WTC11 (cell line): Measurements from ENCODE around the gene CDC20B. TPM values are rescaled to one million over a fixed set of nuclear protein-coding genes. Genes with fewer than 3 reads are reported as not detected.

ENCODE experiments used
- ATAC-seq: fragments of 200-7000 bp; cut with Tn5 transposase; 2 replicates; pipeline ENCODE4 v1.10.0; 2021; ENCODE audit warnings: mild to moderate bottlenecking, moderate library complexity
- CTCF ChIA-PET: fragments of 300-600 bp; sonication (Branson Sonifier 250); formaldehyde crosslinking; loops from one replicate; lab custom pipeline; 2021; ENCODE audit warnings: antibody characterized with exemption; lab: Charles Lee
- POLR2A ChIA-PET: fragments of 350-600 bp; sonication (Branson Sonifier 250); formaldehyde crosslinking; loops from one replicate; lab custom pipeline; 2021; ENCODE audit warnings: antibody characterized with exemption; lab: Charles Lee
- DNase-seq: peaks from one replicate; pipeline ENCODE4 v3.0.0; 2021; ENCODE audit warnings: low spot score
- H3K27ac Mint-ChIP-seq: 2 replicates; pipeline ENCODE4 v1.8.0; 2021; ENCODE audit warnings: mixed read lengths
- H3K27me3 Mint-ChIP-seq: 2 replicates; pipeline ENCODE4 v1.8.0; 2021; ENCODE audit warnings: low read depth, mild to moderate bottlenecking, moderate library complexity, mixed read lengths
- H3K36me3 Mint-ChIP-seq: 2 replicates; pipeline ENCODE4 v1.8.0; 2021; ENCODE audit warnings: mixed read lengths
- H3K4me1 Mint-ChIP-seq: 2 replicates; pipeline ENCODE4 v1.8.0; 2022; ENCODE audit warnings: mixed read lengths
- H3K4me3 Mint-ChIP-seq: 2 replicates; pipeline ENCODE4 v1.8.0; 2021; ENCODE audit warnings: mild to moderate bottlenecking, moderate library complexity, mixed read lengths
- H3K9me3 Mint-ChIP-seq: 2 replicates; pipeline ENCODE4 v1.8.0; 2021; ENCODE audit warnings: mixed read lengths
- CREB1 ChIP-seq: sonication (generic); formaldehyde crosslinking; IDR thresholded peaks from 2 replicates; pipeline ENCODE4 v1.8.0; 2023; ENCODE audit warnings: mild to moderate bottlenecking, missing genetic modification reagents
- ELF4 ChIP-seq: sonication (generic); formaldehyde crosslinking; IDR thresholded peaks from 2 replicates; pipeline ENCODE4 v1.8.1; 2022; ENCODE audit warnings: low read depth, mild to moderate bottlenecking, moderate library complexity, missing genetic modification reagents
- ETV6 ChIP-seq: sonication (generic); formaldehyde crosslinking; IDR thresholded peaks from 2 replicates; pipeline ENCODE4 v1.8.1; 2022; ENCODE audit warnings: mild to moderate bottlenecking, missing genetic modification reagents
- NFATC4 ChIP-seq: fragments of 250-450 bp; sonication (Bioruptor Pico); IDR thresholded peaks from 2 replicates; pipeline ENCODE4 v1.9.0; 2021; ENCODE audit warnings: mild to moderate bottlenecking
- PRRX2 ChIP-seq: fragments of 250-450 bp; sonication (Bioruptor Pico); IDR thresholded peaks from 2 replicates; pipeline ENCODE4 v1.8.0; 2021; ENCODE audit warnings: mild to moderate bottlenecking
- SP1 ChIP-seq: sonication (generic); formaldehyde crosslinking; conservative IDR thresholded peaks from 2 replicates; pipeline ENCODE4 v1.8.1; 2022; ENCODE audit warnings: missing genetic modification reagents
- ZNF232 ChIP-seq: sonication (generic); formaldehyde crosslinking; IDR thresholded peaks from 2 replicates; pipeline ENCODE4 v1.8.0; 2022; ENCODE audit warnings: mild to moderate bottlenecking, missing genetic modification reagents
- ZNF423 ChIP-seq: fragments of 250-450 bp; sonication (Bioruptor Pico); IDR thresholded peaks from 2 replicates; pipeline ENCODE4 v2.1.2; 2022; ENCODE audit warnings: mild to moderate bottlenecking, moderate library complexity
- total RNA-seq: library from RNA; stranded (reverse); gene quantifications from 3 replicates; pipeline ENCODE4 v1.2.3, GENCODE V29; 2021
- TF ChIP-seq, protein P1 (sequence below): sonication (generic); formaldehyde crosslinking; IDR thresholded peaks from 2 replicates; pipeline ENCODE4 v1.8.1; 2022; ENCODE audit warnings: mild to moderate bottlenecking, moderate library complexity, missing genetic modification reagents
- TF ChIP-seq, protein P2 (sequence below): sonication (generic); formaldehyde crosslinking; IDR thresholded peaks from 2 replicates; pipeline ENCODE4 v1.8.0; 2022; ENCODE audit warnings: mild to moderate bottlenecking, missing genetic modification reagents
- TF ChIP-seq, protein P3 (sequence below): sonication (generic); formaldehyde crosslinking; conservative IDR thresholded peaks from 2 replicates; pipeline ENCODE4 v1.8.1; 2023; ENCODE audit warnings: mild to moderate bottlenecking, low read depth, missing genetic modification reagents, moderate library complexity
- TF ChIP-seq, protein P4 (sequence below): sonication (generic); formaldehyde crosslinking; IDR thresholded peaks from 2 replicates; pipeline ENCODE4 v1.8.1; 2022; ENCODE audit warnings: missing genetic modification reagents, borderline replicate concordance
- TF ChIP-seq, protein P5 (sequence below): sonication (generic); formaldehyde crosslinking; IDR thresholded peaks from 2 replicates; pipeline ENCODE4 v1.8.1; 2023; ENCODE audit warnings: mild to moderate bottlenecking, missing genetic modification reagents, moderate library complexity
- TF ChIP-seq, protein P6 (sequence below): sonication (generic); formaldehyde crosslinking; IDR thresholded peaks from 2 replicates; pipeline ENCODE4 v1.8.0; 2023; ENCODE audit warnings: missing genetic modification reagents
- TF ChIP-seq, protein P7 (sequence below): fragments of 250-450 bp; sonication (Bioruptor Pico); IDR thresholded peaks from 2 replicates; pipeline ENCODE4 v1.9.0; 2021; ENCODE audit warnings: mild to moderate bottlenecking, borderline replicate concordance
- TF ChIP-seq, protein P8 (sequence below): fragments of 250-450 bp; sonication (Bioruptor Pico); IDR thresholded peaks from 2 replicates; pipeline ENCODE4 v1.9.0; 2021; ENCODE audit warnings: mild to moderate bottlenecking
- TF ChIP-seq, protein P9 (sequence below): fragments of 250-450 bp; sonication (Bioruptor Pico); IDR thresholded peaks from 2 replicates; pipeline ENCODE4 v1.9.0; 2021; ENCODE audit warnings: mild to moderate bottlenecking

The CDC20B gene
- total RNA-seq, 1 experiment from 2014 or later, result not detected

DNA sequence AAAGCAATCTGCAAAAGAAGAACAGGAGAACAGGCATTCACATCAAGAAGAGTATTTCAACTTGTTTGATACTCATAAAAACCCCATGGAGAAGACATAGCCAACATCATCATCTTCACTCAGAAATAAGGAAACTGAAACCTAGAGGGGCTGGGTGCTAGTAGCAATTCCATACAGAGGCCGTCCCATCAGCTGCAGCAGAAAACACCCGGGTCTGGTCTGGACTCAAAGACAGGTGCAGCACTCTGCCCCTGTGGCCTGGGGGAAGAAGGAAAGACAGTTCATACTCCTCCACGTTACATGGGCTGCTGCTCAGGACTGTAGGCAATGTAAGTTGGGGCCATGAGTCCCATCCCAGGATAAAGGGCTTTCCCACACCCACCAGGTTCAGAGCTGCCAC is 58.9 kb downstream of the CDC20B start (continued):
- TF ChIP-seq, protein P1, sequence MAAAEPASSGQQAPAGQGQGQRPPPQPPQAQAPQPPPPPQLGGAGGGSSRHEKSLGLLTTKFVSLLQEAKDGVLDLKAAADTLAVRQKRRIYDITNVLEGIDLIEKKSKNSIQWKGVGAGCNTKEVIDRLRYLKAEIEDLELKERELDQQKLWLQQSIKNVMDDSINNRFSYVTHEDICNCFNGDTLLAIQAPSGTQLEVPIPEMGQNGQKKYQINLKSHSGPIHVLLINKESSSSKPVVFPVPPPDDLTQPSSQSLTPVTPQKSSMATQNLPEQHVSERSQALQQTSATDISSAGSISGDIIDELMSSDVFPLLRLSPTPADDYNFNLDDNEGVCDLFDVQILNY, result no peak
- no peak for TF ChIP-seq CREB1 (CRISPR knock-in tag)

DNA sequence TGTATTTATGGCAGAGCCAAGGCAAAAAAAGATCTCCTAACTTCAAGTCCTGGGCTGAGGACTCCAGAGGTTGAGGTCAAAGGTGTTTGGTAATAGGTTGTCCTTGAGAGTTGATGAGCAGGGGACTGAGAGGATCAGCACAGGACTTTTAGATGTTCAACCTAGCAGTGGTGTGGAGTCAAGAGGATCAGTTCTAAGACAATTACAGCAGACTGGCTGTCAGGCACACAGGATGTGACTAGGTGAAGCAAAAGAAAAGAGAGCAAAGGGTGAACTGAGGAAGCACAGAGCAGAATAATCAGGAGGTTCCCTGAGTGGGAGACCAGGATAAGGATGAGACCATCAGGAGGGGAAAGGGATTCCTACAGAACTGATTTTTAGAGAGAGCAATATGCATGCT is 59.6 kb downstream of the CDC20B start:
- Mint-ChIP-seq H3K27ac (no peak overlapping the region), H3K36me3 (no peaks in the 10 kb centered on the region), H3K4me3 (no peak overlapping the region), H3K27me3 (no peaks in the 10 kb centered on the region; the same call in none of the 2 replicates), H3K9me3 (peaks cover 7% of the 10 kb centered on the region), H3K4me1 (peaks cover 10% of the 10 kb centered on the region)
- no peak for ATAC-seq
- CTCF ChIA-PET, result no interaction called here
- POLR2A ChIA-PET, result no interaction called here
- TF ChIP-seq ETV6, result no peak
- no peak for TF ChIP-seq ZNF232
- TF ChIP-seq, protein P2, sequence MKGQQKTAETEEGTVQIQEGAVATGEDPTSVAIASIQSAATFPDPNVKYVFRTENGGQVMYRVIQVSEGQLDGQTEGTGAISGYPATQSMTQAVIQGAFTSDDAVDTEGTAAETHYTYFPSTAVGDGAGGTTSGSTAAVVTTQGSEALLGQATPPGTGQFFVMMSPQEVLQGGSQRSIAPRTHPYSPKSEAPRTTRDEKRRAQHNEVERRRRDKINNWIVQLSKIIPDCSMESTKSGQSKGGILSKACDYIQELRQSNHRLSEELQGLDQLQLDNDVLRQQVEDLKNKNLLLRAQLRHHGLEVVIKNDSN (CRISPR knock-in tag), result no peak
- TF ChIP-seq ELF4 (CRISPR knock-in tag), result no peak
- no peak for TF ChIP-seq PRRX2 (CRISPR knock-in tag)
- TF ChIP-seq, protein P1, result no peak
- TF ChIP-seq, protein P3, sequence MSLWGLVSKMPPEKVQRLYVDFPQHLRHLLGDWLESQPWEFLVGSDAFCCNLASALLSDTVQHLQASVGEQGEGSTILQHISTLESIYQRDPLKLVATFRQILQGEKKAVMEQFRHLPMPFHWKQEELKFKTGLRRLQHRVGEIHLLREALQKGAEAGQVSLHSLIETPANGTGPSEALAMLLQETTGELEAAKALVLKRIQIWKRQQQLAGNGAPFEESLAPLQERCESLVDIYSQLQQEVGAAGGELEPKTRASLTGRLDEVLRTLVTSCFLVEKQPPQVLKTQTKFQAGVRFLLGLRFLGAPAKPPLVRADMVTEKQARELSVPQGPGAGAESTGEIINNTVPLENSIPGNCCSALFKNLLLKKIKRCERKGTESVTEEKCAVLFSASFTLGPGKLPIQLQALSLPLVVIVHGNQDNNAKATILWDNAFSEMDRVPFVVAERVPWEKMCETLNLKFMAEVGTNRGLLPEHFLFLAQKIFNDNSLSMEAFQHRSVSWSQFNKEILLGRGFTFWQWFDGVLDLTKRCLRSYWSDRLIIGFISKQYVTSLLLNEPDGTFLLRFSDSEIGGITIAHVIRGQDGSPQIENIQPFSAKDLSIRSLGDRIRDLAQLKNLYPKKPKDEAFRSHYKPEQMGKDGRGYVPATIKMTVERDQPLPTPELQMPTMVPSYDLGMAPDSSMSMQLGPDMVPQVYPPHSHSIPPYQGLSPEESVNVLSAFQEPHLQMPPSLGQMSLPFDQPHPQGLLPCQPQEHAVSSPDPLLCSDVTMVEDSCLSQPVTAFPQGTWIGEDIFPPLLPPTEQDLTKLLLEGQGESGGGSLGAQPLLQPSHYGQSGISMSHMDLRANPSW (CRISPR knock-in tag), result no peak
- TF ChIP-seq, protein P4, sequence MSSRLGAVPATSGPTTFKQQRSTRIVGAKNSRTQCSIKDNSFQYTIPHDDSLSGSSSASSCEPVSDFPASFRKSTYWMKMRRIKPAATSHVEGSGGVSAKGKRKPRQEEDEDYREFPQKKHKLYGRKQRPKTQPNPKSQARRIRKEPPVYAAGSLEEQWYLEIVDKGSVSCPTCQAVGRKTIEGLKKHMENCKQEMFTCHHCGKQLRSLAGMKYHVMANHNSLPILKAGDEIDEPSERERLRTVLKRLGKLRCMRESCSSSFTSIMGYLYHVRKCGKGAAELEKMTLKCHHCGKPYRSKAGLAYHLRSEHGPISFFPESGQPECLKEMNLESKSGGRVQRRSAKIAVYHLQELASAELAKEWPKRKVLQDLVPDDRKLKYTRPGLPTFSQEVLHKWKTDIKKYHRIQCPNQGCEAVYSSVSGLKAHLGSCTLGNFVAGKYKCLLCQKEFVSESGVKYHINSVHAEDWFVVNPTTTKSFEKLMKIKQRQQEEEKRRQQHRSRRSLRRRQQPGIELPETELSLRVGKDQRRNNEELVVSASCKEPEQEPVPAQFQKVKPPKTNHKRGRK (CRISPR knock-in tag), result no peak
- TF ChIP-seq, protein P5, sequence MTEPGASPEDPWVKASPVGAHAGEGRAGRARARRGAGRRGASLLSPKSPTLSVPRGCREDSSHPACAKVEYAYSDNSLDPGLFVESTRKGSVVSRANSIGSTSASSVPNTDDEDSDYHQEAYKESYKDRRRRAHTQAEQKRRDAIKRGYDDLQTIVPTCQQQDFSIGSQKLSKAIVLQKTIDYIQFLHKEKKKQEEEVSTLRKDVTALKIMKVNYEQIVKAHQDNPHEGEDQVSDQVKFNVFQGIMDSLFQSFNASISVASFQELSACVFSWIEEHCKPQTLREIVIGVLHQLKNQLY (CRISPR knock-in tag), result no peak
- TF ChIP-seq CREB1 (CRISPR knock-in tag), result no peak
- TF ChIP-seq, protein P6, sequence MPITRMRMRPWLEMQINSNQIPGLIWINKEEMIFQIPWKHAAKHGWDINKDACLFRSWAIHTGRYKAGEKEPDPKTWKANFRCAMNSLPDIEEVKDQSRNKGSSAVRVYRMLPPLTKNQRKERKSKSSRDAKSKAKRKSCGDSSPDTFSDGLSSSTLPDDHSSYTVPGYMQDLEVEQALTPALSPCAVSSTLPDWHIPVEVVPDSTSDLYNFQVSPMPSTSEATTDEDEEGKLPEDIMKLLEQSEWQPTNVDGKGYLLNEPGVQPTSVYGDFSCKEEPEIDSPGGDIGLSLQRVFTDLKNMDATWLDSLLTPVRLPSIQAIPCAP (CRISPR knock-in tag), result no peak
- no peak for DNase-seq

DNA sequence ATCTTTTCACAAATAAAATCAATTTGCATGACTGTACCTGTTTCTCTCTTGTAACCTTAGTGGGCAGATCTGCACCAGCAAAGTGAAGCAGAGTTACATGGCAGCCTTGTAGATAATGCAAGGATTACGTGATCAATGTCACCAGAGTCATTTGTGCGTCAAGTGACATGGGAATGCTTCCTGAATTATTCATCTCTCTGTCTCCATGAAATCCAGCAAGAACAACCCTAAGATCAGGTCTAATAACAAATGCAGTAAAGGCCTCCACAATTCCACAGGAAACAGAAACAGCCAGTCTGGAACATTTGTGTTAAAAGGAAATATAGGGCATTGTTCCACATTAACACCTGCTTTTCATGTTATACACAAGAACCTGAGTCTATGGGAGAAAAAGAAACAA is 62.8 kb downstream of the CDC20B start:
- Mint-ChIP-seq H3K4me3 (no peak overlapping the region), H3K36me3 (no peaks in the 10 kb centered on the region), H3K27ac (peak overlapping the region; percentile 5; the same call in 1 of the 2 replicates), H3K9me3 (peaks cover 7% of the 10 kb centered on the region), H3K4me1 (peaks cover 10% of the 10 kb centered on the region), H3K27me3 (no peaks in the 10 kb centered on the region; the same call in none of the 2 replicates)
- ATAC-seq (no peak), DNase-seq (no peak)
- ChIA-PET POLR2A (no interaction called here), CTCF (no interaction called here)
- no peak for TF ChIP-seq SP1
- TF ChIP-seq, protein P7, sequence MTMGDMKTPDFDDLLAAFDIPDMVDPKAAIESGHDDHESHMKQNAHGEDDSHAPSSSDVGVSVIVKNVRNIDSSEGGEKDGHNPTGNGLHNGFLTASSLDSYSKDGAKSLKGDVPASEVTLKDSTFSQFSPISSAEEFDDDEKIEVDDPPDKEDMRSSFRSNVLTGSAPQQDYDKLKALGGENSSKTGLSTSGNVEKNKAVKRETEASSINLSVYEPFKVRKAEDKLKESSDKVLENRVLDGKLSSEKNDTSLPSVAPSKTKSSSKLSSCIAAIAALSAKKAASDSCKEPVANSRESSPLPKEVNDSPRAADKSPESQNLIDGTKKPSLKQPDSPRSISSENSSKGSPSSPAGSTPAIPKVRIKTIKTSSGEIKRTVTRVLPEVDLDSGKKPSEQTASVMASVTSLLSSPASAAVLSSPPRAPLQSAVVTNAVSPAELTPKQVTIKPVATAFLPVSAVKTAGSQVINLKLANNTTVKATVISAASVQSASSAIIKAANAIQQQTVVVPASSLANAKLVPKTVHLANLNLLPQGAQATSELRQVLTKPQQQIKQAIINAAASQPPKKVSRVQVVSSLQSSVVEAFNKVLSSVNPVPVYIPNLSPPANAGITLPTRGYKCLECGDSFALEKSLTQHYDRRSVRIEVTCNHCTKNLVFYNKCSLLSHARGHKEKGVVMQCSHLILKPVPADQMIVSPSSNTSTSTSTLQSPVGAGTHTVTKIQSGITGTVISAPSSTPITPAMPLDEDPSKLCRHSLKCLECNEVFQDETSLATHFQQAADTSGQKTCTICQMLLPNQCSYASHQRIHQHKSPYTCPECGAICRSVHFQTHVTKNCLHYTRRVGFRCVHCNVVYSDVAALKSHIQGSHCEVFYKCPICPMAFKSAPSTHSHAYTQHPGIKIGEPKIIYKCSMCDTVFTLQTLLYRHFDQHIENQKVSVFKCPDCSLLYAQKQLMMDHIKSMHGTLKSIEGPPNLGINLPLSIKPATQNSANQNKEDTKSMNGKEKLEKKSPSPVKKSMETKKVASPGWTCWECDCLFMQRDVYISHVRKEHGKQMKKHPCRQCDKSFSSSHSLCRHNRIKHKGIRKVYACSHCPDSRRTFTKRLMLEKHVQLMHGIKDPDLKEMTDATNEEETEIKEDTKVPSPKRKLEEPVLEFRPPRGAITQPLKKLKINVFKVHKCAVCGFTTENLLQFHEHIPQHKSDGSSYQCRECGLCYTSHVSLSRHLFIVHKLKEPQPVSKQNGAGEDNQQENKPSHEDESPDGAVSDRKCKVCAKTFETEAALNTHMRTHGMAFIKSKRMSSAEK (CRISPR knock-in tag), result no peak
- TF ChIP-seq, protein P8, sequence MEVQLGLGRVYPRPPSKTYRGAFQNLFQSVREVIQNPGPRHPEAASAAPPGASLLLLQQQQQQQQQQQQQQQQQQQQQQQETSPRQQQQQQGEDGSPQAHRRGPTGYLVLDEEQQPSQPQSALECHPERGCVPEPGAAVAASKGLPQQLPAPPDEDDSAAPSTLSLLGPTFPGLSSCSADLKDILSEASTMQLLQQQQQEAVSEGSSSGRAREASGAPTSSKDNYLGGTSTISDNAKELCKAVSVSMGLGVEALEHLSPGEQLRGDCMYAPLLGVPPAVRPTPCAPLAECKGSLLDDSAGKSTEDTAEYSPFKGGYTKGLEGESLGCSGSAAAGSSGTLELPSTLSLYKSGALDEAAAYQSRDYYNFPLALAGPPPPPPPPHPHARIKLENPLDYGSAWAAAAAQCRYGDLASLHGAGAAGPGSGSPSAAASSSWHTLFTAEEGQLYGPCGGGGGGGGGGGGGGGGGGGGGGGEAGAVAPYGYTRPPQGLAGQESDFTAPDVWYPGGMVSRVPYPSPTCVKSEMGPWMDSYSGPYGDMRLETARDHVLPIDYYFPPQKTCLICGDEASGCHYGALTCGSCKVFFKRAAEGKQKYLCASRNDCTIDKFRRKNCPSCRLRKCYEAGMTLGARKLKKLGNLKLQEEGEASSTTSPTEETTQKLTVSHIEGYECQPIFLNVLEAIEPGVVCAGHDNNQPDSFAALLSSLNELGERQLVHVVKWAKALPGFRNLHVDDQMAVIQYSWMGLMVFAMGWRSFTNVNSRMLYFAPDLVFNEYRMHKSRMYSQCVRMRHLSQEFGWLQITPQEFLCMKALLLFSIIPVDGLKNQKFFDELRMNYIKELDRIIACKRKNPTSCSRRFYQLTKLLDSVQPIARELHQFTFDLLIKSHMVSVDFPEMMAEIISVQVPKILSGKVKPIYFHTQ (CRISPR knock-in tag), result no peak
- TF ChIP-seq, protein P9, sequence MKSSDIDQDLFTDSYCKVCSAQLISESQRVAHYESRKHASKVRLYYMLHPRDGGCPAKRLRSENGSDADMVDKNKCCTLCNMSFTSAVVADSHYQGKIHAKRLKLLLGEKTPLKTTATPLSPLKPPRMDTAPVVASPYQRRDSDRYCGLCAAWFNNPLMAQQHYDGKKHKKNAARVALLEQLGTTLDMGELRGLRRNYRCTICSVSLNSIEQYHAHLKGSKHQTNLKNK (CRISPR knock-in tag), result no peak
- TF ChIP-seq ZNF423 (CRISPR knock-in tag), result no peak
- TF ChIP-seq NFATC4 (CRISPR knock-in tag), result no peak
